ENCODE data around the gene SUMO1. TPM values are rescaled to one million over a fixed set of nuclear protein-coding genes. Genes with fewer than 3 reads are reported as not detected.

Gene SUMO1
- total and polyA plus RNA-seq, 2 donors (not counting 3 experiments of a cell fraction or from before 2014, with no cell fraction given), result 38.5 to 105 TPM

DNA sequence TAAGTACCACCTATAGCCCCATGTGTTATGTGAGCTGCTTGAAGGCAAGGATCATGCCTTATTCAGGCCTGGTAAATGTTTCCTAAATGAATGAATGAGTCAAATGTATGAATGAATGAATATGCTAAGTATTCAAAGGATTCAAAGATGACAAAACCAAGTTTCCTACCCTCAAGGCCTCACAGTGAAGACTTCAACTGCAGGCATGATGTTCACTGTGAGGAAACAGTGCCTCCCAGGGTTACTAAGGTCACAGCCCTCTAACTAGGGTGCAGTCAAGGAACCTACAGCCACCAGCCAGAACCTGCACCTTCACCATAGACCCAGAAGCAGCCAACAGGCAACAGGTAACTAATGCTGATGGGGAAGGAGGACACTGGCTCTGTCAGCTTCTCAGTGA, 69.3 kb downstream of the SUMO1 start:
- no peak overlapping the region for H2AFZ ChIP-seq (ENCODE audit: low read depth, low read length)
- dilution Hi-C loops (cut with MboI; ENCODE audit: extremely low pct_ligation_motif_present, low sequenced_read_pairs), result no loop called here
- peaks cover 3% of the 10 kb centered on the region for H3K4me1 ChIP-seq (ENCODE audit: control insufficient read depth, extremely low read depth, insufficient read depth, low read length)
- ChIA-PET POLR2A (no interaction called here), CTCF (interaction anchor here (1.4 to 1.8 kb wide), 2 partner anchors 9 to 309 kb away, joined by 7 read pairs; no protein-coding TSS in a partner anchor)
- no peaks in the 10 kb centered on the region for H3K9me3 ChIP-seq (replicated peaks; ENCODE audit: control insufficient read depth, insufficient read depth, low read length)
- BruUV-seq (replicated peaks), result no TSS peak
- H3K4me2 ChIP-seq (ENCODE audit: insufficient read depth, low read length), result no peak overlapping the region
- intact Hi-C loops (cut with micrococcal nuclease), result no loop called here
- H3K36me3 ChIP-seq (ENCODE audit: control insufficient read depth in 2 of 2, extremely low read depth in 1 of 2, insufficient read depth in 2 of 2, low read length in 2 of 2), result no peaks in the 10 kb centered on the region
- H3K27ac ChIP-seq (ENCODE audit: insufficient read depth, low read depth, low read length), result no peak overlapping the region
- no peaks in the 10 kb centered on the region for H4K20me1 ChIP-seq (replicated peaks; ENCODE audit: control insufficient read depth, extremely low read depth, insufficient read depth, low read length)
- no peaks in the 10 kb centered on the region for H3K79me2 ChIP-seq (ENCODE audit: control insufficient read depth, insufficient read depth, low read length)
- TF ChIP-seq GATA2 (IDR thresholded peaks at IDR 0.05; ENCODE audit: insufficient read depth, insufficient read length, low read depth, low read length) (no peak), POLR2AphosphoS5 (IDR thresholded peaks at IDR 0.05; ENCODE audit: insufficient read depth, low read depth, low read length) (no peak), POLR2A (IDR thresholded peaks at IDR 0.05; ENCODE audit: low read depth, low read length) (no peak), MYC (IDR thresholded peaks at IDR 0.05; ENCODE audit: low read depth, low read length) (no peak), FOS (IDR thresholded peaks at IDR 0.05; ENCODE audit: borderline replicate concordance, insufficient read depth, low read length) (no peak), EZH2 (IDR thresholded peaks at IDR 0.05; ENCODE audit: borderline replicate concordance, low read depth, low read length, severe bottlenecking) (no peak), JUN (IDR thresholded peaks at IDR 0.05; ENCODE audit: borderline replicate concordance, insufficient read depth, insufficient read length, low read depth) (no peak)
- TF ChIP-seq, protein P1, sequence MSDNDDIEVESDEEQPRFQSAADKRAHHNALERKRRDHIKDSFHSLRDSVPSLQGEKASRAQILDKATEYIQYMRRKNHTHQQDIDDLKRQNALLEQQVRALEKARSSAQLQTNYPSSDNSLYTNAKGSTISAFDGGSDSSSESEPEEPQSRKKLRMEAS (IDR thresholded peaks at IDR 0.05; ENCODE audit: insufficient read depth, insufficient read length), result no peak
- TF ChIP-seq, protein P2, sequence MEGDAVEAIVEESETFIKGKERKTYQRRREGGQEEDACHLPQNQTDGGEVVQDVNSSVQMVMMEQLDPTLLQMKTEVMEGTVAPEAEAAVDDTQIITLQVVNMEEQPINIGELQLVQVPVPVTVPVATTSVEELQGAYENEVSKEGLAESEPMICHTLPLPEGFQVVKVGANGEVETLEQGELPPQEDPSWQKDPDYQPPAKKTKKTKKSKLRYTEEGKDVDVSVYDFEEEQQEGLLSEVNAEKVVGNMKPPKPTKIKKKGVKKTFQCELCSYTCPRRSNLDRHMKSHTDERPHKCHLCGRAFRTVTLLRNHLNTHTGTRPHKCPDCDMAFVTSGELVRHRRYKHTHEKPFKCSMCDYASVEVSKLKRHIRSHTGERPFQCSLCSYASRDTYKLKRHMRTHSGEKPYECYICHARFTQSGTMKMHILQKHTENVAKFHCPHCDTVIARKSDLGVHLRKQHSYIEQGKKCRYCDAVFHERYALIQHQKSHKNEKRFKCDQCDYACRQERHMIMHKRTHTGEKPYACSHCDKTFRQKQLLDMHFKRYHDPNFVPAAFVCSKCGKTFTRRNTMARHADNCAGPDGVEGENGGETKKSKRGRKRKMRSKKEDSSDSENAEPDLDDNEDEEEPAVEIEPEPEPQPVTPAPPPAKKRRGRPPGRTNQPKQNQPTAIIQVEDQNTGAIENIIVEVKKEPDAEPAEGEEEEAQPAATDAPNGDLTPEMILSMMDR (IDR thresholded peaks at IDR 0.05; ENCODE audit: extremely low read depth in 1 of 2, insufficient read depth in 1 of 2, low read depth in 1 of 2, low read length in 2 of 2), result no peak
- FAIRE-seq (no peak), DNase-seq (ENCODE audit: low read depth, low spot score) (no peak)
- H3K9me1 ChIP-seq (replicated peaks; ENCODE audit: control insufficient read depth, extremely low read depth, insufficient read depth, low read length), result no peaks in the 10 kb centered on the region
- no peak overlapping the region for H3K9ac ChIP-seq (replicated peaks; ENCODE audit: extremely low read depth, insufficient read depth, low read length)
- H3K4me3 ChIP-seq (replicated peaks in 1 of 3; ENCODE audit: insufficient read depth in 1 of 3, low read depth in 1 of 3, low read length in 3 of 3), result no peak overlapping the region
- H3K27me3 ChIP-seq (ENCODE audit: control insufficient read depth in 2 of 2, insufficient read depth in 2 of 2, low read length in 2 of 2), result peaks cover 0 to 3% of the 10 kb centered on the region in 2 experiments
